Activated gamma-delta T cell treated with anti-CD3 and anti-CD28 coated beads, Interleukin-2, amount 50 U/mL, for 16 hours (primary cell): Measurements from ENCODE around the gene MAPK1IP1L.
"Not testable (repeated sequence)": the region's sequence is repeated elsewhere in the genome, so short reads cannot be mapped to it uniquely, and the experiment has no call there.

Source experiments
- DNase-seq: peaks from one replicate; pipeline ENCODE4 v3.0.0-alpha.2; 2020; ENCODE audit warnings: low read depth

The MAPK1IP1L gene

DNA sequence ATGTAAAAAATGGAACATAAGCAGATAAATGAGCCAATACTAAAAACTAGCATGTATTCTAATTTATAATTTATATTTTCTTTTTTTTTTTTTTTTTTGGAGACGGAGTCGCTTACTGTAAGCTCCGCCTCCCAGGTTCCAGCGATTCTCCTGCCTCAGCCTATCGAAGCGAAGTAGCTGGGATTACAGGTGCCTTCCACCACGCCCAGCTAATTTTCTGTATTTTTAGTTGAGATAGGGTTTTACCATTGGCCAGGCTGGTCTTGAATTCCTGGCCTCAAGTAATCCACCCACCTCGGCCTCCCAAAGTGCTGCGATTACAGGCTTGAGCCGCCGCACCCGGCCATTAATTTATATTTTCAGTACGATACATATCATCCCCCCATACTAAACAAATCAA is 2.7 kb downstream of the MAPK1IP1L start:
- DNase-seq, result no peak

DNA sequence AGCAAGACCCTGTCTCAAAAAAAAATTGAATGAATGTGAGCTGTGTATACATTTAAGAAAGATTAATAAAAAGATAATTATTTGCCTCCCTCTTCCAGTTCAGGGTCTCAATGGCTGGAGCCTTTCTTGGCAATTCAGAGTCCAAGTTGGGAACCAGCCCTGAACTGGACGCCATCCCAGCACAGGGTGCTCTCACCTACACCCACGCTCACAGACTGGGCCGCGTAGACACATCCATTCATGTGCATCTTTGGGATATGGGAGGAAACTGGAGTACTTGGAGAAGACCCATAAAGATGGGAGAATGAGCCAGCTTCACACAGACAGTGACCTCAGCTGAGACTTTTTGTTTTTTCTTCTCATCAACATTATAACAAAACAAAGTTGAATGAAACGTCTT is 6.5 kb downstream of the MAPK1IP1L start:
- no peak for DNase-seq

DNA sequence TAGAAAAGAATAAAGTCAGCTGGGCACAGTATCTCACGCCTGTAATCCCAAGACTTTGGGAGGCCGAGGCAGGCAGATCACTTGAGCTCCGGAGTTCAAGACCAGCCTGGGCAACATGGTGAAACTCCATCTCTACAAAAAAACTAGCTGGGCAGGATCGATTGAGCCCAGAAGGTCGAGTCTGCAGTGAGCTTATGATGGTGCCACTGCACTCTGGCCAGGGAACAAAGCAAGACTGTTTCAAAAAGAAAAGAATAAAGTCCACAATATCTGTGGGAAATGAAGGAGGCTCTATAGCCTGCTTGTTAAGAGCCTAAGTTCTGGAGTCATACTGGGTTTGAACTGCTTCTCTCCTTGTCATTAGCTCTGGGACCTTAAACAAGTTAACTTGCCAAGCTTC is 7.9 kb downstream of the MAPK1IP1L start:
- no peak for DNase-seq

DNA sequence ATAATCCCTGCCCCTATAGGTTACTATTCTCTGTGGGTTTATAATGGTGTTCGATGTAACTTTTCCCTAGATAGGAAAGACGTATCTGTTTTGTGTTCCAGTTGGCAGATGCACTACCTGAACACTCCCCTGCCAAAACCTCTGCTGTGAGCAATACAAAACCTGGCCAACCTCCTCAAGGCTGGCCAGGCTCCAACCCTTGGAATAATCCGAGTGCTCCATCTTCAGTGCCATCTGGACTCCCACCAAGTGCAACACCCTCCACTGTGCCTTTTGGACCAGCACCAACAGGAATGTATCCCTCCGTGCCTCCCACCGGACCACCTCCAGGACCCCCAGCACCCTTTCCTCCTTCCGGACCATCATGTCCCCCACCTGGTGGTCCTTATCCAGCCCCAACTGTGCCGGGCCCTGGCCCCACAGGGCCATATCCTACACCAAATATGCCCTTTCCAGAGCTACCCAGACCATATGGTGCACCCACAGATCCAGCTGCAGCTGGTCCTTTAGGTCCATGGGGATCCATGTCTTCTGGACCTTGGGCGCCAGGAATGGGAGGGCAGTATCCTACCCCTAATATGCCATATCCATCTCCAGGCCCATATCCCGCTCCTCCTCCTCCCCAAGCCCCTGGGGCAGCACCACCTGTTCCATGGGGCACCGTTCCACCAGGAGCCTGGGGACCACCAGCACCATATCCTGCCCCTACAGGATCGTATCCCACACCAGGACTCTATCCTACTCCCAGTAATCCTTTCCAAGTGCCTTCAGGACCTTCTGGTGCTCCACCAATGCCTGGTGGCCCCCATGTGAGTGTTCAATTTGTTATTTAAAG is 11.3 kb downstream of the MAPK1IP1L start:
- no peak for DNase-seq

DNA sequence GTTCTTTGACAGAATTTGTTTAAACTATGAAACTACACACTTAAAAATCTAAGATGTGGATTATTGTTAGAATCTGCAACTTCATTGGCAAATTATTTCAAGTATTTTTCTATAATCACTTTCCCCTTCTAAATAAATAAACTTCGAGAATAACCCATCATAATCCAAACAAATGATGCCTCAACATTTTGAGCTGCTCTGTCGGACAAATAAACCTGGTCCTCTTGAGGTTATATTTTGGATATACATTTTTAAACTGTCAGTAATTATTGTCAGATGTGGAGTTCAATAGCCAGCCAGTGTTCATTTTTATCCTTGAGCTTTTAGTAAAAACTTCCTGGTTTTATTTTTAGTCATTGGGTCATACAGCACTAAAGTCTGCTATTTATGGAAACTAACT is 13.4 kb downstream of the MAPK1IP1L start:
- DNase-seq, result not testable (repeated sequence)

DNA sequence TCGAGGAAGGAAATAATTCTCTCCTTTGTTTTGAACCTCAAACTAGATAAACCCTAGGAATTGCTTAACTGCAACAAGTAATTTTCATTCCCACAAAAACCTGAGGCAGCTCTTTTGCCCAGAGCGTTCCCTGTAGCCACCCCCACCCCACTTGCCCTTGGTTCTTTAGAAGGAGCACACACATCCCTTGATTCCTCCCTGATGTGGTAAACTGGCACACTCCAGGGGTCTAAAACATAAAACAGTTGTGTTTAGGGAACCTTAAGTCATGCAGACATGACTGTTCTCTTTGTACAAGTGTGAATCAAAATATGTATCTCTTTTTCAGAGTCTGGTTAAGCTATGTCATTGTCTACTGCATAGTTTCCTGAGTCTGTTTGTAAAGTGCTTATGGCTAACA is 14.0 kb downstream of the MAPK1IP1L start:
- DNase-seq, result no peak

DNA sequence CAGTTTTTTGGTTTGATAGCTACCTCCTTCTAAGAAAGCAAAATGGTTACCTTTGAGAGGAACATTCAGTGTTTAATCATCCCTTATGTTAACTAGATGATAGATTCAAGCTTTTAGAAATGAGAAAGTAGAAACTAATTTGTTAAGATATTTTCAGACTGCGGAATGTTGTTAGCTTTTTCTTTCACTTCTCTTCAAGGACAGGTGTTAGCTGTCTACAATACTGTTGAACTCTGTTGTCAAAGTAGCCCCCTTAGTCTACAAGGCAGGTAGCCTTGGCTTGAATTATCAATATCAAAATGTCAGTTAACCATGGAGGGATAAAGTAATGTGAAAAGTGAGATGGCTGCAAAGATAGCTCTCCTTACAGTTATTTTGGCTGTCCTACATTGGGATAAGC is 14.8 kb downstream of the MAPK1IP1L start:
- no peak for DNase-seq

DNA sequence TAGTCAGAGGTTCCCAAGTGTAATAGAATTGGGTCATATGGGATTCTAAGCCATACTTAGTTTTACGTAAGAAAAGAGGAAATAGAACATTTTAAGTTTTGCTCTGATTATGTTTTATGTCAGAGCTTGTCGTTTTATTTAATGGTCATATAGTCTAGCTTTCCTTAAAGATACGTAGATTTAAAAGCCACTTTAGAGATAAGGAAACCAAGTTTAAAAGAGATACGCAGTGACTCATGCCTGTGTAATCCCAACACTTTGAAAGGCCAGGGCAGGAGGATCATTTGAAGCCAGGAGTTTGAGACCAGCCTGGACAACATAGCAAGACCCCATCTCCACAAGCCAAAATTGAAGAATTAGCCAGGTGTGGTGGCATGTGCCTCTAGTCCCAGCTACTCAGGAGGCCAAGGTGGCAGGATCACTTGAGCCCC is 19.5 kb downstream of the MAPK1IP1L start:
- no peak for DNase-seq

DNA sequence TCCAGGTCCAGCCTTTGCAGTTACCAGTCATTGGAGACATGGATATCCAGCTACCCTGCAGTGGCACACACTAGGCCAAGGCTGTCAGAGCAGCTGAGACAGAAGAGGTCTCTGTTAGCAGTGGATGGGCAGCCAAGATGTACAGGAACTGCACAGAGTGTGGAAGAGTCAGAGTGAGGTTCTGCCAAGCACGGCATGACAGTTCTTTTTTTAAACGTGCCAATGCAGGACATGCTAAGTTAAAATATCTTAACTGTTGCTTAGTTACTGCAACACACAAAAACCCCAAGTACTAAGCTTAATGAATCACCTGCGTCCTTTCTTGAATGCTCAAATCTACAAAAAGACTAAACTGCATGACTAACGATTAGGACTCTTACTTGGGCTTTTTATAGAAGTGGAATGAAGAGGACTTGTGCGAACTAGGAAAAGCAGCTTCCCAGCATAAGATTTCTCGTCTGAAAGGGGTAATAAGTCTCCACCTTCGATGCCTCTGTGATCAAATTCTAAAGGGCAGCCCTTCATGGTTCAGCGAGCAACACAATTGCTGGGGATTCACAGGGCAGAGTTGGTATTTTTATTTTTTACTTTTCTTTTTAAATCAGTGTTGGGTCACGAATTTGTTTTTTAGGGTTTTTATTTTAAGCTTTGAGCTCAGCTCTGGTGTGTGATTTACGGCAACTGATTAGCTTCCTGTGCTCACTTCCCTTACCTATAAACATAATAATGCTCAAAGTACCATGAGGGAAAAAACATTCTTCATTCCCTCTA is 20.6 kb downstream of the MAPK1IP1L start:
- DNase-seq, result no peak

DNA sequence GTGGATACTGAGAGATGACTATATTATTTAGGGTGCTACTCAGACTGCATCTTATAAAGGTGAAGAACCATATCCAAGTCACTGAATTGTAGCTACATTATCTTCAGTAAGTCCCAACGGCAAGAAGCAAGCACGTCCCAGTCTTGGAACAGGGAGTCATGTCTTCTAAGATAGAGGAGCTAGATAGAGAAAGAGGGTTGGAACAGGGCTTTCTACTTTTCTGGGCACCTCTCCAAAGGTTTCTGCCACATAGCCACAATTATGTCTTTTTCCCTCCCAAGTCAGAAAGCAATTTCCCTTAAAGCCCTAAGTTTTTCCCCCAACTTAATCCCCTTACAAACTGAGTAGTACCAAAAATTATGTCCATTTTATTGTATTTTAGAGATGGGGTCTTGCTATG is 22.4 kb downstream of the MAPK1IP1L start:
- DNase-seq, result no peak

DNA sequence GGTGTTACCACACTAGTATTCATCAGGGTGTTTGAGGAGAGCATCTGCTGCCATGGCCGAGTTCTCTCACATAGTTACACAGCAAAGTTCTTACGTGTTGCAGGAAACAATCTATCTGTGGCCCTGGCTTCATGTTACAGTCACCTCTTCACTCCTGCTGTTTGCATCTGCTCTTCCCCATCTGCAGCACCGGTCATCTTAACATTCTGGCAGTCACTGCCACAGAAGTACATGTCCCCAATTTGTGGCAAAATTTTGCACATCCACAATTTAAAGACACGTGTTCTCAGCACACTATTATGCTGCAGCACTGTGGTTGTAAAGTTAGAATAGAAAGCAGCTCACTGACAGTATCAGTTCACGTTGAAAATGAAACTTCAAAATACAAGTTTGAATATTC is 23.2 kb downstream of the MAPK1IP1L start:
- no peak for DNase-seq

DNA sequence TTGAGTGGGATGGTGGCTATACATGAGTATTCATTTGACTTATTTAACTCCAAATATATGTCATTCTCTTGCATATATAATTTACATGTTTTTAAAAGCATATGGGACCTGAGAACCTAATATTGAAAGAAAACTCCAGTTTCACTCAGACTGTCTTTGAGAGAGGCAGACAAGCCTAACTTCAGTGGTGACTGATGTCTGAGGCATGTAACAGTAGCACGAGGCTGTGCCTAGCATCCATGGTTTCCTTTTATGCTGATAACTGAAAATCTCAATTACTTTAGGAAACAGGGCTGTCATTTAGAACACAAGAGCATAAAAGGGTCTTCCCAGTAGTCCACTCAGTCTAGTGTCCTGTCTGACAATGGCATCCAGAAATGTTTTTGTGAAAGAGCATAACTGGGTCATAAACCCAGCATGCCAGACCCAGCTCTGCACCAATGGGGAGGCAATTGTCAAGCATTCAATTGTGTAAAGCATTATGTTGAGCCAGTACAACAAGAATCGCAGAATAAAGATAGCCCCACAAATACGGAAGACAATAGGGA is 24.3 kb downstream of the MAPK1IP1L start:
- no peak for DNase-seq

DNA sequence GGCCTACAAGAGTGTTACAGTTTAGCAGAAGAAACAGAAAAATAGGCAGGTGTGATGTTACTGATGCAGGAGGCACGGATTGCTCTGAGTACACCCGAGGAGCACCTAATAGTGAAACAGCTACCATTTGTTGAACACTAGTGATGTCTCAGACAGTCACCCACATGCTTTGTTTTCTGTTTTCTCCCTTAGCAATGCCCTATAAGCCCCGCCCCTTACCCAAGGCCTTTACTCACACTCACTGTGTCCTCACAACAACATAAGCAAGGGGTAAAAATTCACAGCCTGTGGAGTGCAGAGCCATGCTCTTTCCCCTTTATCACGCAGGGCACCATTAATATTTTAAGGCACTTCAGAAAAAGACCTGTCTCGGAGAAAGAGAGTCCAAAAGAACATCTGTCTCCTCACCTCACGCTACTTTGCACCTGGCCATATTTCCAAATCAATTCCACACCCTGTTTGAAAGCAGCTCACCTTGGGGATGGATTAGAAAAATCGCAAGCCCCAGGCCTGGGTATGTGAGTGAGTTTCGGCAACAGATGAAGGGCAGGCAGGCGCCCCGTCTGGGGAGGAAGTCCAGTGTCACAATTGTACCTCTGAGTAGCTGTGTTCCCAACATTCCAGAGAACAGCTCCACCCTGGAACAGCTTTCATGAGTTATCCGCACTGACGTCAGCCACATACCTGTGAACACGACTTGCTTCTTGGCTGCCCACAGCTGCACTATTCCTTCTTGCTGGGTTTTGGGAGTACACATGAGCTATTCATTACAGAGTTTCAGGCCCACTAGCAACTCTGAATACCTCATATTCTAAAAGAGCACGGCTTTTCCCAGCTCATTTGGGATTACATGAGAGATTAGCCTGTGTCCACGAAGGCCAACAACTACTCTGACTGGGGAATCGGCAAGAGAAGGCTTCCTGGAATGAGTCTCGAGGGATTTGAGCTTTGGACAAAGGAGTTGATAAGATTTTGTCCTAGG is 26.0 kb downstream of the MAPK1IP1L start:
- DNase-seq, result no peak

DNA sequence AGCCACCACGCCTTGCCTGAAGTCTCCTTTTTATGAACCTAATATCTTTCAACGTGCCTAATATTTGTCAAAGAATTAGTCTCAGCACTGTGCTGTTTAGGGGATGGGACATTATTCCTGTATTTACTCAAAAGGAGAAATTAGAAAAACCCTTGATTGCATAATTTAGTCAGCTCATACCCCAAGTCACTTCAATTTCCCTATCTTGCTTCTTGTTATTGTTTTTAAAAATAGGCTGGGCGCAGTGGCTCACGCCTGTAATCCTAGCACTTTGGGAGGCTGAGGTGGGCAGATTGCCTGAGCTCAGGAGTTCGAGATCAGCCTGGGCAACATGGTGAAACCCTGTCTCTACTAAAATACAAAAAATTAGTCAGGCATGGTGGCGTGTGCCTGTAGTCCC is 28.5 kb downstream of the MAPK1IP1L start:
- not testable (repeated sequence) for DNase-seq

DNA sequence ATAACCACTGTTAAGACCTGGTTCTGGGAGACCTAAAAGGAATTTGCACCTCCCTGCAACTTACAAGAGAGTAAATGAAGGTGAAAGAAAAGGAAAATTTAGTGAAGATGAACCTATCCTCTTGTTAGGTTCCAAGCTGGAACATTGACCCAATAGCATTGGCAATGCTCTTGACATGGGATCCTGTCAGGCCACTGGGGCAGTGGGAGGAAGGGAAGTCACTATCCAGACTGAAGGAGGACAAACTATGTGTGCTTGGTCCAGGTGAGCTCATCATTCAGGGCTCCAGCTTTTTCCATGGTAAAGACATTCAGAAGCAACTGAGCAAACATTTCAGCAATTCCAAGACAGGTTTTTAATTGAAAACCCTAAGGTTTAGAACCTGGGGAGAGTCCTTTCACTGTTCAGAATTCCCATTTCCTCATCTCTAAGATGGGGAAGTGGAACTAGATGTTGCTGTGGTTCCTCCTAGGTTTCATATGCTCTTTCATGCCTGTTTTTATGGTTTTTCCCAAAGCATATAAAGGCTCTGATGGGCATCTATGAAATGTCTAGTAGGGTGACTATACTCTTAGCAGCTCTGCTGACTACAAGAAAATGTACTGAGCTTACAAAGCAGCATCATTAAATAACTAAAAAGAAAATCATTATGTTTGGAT is 33.1 kb downstream of the MAPK1IP1L start:
- DNase-seq, result no peak

DNA sequence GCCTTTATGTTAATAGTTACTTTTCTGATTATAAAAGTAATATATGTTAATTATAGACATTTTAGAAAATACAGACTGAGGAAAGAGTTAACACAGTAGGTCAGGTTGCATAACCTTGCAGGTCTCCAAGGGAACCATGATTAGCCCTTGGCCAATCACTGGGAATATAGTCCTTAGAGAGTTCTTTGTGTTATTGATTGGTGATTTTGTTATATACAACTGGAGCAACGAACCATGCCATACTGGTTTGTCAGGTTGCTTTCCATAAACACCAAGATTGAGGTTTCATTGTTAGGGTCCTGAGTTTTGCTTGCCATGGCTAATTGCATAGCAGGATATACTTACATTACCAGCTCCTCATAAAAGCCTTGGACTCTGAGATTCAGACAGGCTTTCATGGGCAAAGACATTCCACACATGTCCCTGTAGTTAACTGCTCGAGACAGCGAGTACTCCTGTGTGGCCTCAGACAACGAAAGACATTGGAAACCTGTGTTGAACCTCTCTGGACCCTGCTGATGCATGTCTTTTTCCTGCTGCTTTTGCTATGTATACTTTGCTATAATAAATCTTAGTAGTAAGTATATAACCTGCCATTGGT is 33.7 kb downstream of the MAPK1IP1L start:
- DNase-seq, result no peak

DNA sequence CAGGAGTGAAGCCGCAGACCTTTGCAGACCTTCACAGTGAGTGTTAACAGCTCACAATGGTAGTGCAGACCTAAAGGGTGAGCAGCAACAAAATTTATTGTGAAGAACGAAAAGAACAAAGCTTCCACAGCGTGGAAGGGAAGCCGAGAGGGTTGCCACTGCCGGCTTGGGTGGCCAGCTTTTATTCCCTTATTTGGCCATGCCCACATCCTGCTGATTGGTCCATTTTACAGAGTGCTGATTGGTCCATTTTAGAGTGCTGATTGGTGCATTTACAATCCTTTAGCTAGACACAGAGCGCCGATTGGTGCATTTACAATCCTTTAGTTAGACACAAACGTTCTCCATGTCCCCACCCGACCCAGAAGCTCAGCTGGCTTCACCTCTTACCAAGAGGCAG is 35.5 kb downstream of the MAPK1IP1L start:
- no peak for DNase-seq

DNA sequence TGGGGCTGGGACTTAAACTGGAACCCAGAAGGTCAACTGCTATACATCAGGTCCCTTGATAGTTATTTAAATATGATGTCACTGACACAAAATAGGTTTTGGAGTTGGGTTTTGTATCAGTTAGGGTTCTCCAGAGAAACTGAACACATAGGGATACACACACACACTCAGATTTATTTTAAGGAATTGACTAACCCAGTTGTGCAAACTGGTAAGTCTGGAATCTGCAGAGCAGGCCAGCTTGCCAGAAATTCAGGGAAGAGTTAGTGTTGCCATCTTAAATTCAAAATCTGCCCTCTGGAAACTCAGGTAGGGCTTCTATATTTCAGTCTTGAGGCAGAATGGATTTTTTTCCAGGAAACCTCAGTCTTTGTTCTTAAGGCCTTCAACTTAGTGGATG is 36.9 kb downstream of the MAPK1IP1L start:
- no peak for DNase-seq

DNA sequence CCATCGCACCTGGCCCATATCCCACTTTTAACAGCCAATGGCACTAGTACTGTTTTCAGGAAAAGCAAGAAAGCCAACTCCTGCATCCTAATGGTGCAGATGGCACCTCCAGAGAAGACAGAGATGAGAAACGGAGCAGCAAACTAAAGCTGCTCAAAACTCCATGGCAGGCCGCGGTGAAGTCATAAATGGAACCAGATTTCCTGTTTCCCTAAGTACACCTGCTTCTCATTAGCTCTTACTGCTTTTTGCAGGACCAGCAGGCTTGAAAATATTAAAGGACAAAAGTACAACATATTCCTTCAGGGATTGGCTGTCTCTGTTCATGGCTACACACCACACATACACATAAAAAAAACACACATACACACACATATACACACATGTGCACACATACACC is 40.9 kb downstream of the MAPK1IP1L start:
- no peak for DNase-seq

DNA sequence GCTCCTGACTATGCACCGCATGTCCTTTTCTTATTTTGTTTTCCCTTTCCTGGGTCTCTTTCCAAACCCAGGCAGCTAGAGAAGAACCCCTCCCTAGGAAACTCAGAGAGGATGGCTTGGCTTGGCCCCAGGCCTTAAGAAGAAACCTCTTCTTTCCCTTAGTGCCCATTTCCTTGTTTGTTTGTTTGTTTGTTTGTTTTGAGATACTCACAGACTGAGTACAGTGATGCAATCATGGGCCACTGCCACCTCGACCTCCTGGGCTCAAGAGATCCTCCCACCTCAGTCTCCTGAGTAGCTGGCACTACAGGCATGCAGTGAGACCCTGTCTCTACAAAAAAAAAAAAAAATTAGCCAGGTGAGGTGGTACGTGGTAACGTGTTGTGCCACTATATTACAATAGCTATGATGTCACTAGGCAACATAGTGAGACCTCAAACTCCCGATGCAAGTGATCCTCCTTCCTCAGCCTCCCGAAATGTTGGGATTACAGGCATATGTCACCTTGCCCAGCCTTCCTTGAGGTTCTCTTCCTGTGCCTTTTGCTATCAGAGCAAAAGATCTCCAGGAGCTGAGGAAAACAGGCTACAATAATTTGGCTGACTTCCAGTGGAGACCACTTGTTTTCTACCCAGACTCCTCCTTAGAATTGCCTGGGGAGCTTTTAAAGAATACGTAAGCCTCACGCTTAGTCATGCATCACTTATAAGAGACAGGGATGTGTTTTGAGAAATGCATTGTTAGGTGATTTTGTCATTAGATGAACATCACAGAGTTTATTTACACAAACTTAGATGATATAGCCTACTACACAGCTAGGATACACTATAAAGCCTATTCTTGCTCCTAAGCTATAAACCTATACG is 43.1 kb downstream of the MAPK1IP1L start:
- no peak for DNase-seq
